GM18520 (cell line): ENCODE measurements around the gene LMX1B.

ENCODE experiments used
- ATAC-seq: cut with Tn5 transposase; IDR thresholded peaks from one replicate; pipeline ENCODE4 v1.9.1; 2021; ENCODE audit not compliant: unreplicated experiment

The LMX1B gene

DNA sequence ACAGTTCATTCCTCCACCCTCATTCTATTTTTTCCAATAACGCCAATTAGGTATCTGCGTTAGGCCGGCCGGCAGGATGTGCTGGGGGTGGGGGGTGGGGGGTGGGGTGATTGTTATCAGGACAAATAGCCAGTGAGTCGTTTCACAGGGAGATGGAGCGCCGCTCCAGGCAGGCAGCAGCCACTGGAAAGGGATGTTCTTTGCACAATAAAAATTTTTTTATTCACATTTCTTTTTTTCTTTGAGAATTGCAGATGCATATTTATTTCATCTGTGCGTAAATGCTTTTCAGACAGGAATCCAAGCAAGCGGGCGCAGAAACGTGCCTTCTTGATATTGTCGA, 4.1 kb downstream of the LMX1B start:
- no peak for ATAC-seq

DNA sequence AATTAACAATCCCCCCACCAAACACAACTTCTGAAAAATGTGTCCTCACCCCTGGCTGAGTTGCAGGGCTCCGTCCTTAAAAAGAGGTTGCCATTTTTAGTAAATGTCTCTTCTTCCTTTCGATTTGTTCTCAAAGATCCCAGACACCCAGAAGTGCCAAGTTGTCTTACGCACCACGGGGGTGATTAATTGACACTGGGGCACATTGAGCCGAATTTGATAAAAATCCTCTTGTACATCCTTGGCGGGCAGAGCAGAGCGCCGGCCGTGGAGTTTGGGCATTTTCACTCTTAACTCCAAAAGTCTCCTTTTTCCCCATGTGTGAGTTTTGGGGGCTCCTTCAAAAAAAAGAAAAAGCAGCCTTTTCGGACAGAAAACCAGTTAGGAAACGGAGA, 4.5 kb downstream of the LMX1B start:
- no peak for ATAC-seq

DNA sequence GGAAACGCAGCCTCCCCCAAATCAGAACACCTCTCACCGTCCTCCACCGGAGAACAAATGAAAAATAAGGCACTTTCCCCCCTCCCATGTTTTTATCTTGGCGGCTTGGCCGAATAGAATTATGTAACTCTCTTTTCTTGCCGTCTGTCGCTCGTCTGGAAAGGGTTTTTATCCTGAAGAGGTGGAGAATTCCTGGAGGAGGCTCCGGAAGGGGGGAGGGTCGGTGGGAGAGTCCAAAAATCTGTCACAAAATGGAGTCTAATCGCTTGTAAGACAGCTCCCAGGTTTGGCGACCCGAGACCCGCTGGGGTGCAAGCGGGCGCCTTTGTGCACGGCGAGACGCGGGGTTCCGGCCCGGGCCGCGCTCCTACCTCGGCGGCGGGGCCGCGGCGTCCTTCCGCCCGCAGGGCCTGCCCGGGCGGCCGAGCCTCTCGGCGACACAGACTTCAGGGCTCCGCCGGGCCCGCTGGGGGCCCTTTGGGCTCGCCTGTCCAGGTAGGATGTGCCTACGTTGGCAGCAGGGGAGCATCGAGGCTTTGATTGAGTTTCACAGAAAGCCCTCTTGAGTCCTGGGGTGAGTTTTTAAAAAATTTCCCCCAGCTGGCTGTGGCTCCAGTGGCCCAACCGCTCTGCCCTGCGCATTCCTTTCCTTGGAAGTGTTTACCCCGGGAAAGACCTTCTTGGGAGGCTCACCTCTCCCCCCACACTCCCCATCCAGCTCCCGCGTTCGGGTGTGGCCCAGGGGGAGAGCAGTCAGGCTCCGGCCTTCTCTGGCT, 5.0 kb downstream of the LMX1B start:
- ATAC-seq = no peak

DNA sequence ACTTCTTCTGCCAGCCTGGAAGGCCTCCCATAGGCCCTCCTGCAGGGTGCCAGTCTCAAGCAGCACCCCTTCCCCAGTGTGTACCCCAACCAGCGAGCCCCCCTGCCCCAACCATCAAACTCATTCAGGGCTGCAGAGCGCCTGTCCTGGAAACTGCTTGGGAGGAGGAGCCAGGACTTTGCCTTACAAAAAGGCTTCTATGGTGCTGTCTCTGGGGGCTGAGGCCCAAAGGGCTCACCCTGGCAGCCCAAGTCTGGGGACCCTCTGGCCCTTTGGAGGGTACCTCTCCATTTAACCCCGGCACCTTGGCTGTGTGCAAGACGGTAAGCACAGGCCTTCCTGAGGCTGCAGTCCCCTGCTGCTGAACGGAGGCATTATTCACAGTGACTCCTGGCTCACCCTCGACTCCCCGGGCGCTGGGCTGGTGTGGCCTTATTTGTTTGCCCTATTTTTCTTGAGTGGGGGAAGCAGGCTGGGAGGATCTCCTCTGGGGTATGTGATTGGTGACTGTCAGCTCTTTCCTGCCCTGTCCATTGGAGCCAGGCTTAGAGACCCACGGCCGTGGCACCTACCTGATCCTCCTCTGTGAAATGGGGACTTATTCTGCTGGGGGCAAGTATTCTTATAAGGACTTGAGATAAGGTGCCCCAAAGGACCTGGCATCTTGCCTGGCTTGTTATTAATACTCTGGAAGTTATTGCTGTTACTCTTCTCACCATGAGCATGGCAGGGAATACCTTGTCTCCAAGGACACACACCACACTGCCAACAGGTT, 5.8 kb downstream of the LMX1B start:
- no peak for ATAC-seq

DNA sequence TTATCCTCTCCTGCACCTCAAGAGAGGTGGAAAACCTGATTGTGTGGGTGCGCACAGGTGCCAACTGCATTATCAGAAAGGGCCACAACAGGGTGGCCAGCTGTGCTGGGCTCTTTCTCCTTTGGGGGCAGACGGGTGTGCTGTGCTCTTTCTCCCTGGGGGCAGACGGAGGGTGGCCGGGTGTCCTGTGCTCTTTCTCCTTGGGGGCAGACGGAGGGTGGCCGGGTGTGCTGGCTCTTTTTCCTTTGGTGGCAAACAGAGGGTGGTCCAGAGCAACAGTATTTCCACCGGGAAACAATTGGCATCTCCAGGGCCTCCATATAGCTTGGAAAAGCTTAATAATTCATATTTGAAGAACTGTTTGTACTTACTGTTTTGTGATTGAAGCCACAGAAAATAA, 6.8 kb downstream of the LMX1B start:
- ATAC-seq = no peak

DNA sequence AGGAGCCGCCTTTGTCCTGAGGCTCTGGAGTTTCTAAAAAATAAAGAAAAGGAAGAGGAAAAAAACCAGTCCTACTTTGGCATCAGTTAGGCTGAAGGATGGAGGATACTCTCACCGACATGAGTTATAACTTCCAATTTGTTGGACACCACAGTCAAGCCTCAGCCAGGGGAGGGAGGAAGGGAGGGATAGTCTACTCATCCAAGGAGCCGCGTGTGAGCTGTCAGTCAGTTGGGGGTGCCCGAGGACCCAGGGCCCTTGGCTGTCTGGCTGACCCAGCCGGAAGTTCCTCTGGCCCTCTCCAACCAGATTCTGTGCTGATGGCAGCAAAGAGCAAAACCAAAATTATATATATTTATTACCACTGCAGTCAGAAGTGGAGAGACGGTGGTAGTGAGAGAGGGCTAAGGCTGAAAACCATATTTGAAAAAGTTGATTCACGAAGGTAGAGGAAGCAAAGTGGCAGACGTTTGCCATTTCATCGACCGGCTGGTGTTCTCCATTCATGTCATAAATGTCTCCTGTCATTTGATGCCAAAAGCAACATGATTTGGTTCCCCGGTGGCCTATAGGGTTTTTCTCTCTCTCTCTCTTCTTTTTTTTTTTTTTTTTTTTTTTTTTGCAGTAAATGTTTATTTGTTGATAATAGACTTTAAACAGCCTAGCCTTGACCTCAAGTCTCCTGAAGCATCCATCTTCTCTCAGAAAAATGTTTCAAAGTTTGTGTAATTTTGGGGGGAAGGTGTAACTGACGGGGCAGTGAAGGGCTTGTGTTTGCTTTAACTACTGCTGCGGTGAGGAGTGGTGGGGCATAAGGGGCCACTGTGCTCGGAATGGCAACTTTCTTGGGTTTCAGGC, 7.6 kb downstream of the LMX1B start:
- ATAC-seq = no peak

DNA sequence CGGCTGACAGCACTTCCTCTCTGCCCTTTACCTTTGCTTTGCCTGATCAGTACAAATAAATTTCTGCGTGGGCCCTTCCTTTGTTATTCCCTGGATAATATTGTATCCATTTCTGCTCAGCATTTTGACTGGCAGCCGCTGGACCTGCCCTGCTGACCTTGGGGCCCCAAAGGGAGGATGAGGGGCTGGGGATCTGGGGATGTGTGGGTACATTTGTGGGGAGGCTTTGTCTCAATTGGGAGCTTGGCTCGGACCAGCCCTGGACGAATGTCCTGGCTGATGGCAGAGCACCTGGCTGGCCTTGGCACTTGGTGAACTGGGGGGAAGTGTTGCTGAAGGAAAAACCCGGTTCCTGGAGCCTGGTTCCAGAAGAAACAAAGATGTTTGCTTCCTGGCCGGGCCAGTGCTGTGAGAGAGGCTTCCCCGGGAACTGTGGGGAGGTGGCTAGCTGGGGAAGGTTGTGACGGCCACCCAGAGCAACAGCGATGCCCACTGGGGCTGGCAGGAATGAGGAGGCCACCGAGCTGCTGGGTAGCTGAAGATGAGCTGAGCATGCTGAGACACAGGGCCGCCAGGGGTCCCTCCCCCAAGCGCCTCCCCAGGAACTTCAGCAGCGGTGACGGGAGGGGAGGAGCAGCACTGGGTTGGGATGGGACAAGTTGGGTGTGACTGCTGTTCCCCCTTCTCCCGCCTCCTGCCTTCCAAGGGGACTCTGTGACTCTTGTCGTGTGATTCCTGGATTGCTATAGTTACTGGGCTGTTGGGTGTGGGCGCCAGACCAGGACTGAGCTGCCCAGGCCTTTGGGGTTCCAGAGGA, 8.4 kb downstream of the LMX1B start:
- ATAC-seq = no peak

DNA sequence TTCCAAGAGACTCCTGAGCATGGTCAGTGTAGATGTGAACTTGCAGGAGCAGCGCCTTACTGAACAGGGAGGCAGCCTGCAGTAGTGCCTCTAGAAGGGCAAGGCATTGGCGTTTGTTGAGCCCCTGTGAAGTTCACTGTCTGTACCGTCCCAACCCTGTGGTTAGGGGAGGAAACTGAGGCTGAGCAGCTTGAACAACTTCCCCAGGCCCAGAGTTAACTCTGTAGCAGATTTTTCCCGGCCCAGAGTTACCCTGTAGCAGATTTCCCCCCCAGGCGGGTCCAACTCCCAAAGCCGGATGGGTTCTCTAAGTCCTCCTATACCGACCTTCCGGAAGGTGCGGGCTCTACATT, 9.6 kb downstream of the LMX1B start:
- no peak for ATAC-seq

DNA sequence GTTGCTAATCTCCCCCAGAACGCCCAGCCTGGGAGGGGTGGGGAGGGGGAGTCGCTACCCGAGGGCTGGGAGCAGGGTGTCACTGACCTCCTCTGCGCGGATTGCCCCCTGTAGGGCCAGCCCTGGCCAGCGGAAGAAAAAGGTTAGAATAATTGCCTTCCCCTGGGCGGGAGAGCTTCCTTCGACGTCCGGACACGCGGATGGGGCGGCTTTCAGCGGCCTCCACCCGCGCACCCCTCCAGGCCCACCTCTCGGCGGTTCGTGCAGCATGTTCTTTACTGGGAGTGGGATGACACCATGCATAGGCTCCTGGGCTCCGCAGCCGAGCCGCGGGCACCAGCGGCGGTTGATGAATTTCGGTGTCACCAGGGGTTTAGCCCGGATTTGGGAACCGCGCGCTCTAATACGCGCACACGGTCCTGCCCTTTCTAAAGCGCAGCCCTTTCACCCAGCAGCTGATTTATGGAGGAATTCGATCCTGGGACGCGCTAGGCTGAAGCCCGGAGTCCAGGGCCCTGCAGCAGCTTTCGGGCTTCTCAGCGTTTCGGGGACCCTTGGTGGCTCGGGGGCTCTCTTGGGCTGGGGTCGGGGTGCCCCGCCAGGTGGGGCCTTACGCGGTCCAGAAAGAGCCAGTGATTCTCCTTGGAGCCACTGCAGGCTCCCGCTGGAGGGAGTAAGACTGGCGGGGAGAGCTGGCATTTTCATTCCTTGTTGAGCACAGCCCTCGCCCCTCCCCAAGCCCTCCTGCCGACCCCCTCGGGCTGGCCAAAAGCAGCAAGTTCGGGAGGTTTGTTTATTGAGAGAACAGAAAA, 10.1 kb downstream of the LMX1B start:
- no peak for ATAC-seq

DNA sequence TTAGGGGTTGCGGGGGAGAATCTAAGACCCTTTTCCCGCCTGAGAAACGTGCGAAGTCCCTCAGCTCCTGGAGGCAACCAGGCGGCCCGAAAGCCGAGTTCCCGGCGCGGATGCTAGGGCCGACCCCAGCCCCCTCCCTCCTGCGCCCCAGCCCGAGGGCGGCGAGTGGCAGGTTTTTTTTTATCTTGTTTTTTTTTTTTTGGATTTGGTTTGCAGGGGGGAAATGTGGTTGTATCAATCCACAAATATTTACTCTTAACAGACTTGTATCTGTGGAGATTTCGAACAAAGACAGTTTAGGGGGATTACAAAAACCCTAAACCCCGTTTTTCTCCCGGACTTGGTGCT, 10.7 kb downstream of the LMX1B start:
- ATAC-seq = no peak

DNA sequence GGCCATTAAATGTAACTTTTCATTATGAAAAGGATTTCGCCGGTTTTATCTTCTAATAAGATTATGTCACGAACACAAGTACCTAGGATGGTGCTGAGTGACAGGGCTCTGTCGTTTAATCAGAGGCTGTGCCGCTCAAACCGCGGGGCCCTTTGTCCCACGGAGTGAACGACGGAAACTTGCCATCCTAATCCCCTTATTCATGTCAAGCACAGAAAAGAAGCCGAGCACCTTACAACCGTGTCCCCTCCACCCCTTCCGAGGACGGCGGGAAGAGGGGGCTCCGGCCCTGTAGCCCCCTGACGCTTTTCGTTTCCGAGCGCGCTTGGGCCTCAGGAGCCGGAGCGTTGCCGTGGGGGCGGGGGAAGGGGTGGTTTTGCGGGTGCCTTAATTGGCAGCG, 11.2 kb downstream of the LMX1B start:
- ATAC-seq = no peak

DNA sequence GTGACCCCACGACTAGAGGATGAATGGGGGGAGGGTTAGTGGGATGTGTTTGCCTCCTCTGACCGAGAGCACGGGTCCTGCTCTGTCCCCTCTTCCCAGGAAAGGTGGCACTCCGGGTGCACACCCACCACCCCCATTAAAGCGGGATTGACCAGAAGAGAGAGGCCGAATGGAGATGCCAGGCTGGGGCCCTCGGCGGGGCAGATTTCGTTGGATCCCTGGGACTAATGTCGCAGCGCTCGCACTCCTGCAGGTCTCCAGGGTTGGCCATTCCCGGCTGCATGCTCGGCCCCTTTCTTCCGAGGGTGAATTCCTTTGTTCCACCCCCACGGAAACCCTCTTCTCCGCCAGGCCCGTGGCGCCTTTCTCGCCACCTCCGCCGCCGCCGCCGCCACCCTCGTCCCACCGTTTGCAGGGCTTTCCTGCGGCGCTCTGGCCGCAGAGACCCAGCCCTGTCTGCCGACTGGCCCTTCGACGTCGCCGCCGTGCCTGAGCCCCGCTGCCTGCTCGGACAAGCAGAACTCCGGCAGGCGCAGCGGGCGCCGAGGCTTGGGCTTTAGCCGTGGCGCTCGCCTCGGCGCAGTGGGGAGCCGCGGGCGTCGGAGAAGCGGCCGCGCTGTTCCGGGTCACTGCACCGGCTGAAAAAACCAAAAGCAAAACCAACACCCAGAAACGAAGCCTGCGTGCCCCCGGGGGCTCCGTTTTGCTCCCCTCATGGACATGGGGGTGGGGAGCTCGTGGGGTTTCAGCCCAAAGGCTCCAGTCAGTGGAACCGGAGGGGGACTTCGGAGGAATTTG, 11.8 kb downstream of the LMX1B start:
- ATAC-seq = no peak

DNA sequence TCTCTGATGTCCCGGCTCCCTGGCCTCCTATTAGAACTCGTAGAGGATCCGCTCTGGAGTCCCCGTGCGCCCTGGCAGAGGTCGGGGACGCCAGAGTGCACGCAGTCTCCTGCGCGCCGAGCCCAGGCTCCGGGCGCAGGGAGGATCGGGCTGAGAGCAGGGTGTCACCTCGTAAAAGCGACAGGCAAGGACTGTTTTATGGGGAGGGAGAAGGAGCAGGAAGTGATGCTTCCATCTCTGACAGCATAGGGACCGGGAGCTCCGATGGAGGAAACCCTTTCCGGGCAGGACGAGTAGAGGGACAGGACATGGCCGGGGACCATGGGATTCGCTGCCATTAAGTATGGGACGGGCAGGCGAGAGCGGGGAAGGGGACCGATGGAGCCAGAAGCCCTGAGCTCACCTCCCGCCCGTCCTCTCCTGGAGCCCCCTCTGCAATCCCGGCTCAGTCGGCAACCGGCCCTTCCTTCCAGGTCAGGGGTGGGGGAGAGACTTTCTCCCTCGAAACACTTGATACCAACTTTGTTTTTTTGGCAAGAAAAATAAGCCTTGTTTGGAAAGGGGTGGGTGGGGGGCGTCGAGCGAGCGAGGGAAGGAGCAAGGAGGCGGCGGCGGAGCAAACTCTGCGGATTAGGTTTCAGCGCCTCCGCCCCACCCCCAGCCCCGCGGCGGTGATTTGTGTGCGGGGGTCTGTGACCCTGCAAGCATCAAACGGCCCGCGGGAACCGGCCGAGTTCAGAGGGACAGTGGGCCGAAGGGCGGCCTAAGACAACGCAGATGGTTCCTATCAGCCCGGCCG, 12.6 kb downstream of the LMX1B start:
- no peak for ATAC-seq

DNA sequence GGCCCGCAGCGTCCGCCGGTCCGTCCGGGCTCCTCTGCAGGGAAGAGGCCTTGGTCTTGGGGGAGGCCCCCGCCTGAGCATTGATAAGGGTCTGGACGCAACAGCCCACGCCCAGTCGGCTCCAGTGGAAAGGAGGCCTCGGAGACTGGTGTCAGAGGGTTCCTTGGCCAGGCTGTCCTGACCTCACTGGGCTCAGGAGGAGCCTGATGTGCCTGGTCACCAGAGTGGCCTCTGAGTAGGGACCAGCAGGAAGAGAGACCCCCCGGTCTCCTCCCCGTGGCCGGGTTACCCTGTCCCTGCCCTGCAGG, 13.2 kb downstream of the LMX1B start:
- ATAC-seq = no peak

DNA sequence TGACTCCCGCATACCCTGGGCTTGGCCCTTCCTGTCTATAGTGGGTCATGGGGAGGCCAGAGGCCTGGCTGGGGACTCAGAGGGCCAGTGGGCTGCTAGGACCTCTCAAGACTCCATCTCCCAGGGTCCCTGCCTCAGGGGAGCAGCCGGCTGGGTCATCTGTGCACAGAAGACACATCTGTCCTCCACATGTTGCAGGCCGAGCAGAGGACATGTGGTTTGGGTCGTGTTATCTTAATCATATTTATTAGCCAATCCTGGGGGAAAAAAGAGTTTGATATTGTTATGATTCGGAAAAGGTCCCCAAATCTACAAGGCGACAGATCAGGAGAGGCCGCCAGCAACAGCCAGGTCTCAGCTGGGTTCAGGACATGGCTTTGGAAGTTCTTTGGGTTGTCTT, 14.4 kb downstream of the LMX1B start:
- no peak for ATAC-seq

DNA sequence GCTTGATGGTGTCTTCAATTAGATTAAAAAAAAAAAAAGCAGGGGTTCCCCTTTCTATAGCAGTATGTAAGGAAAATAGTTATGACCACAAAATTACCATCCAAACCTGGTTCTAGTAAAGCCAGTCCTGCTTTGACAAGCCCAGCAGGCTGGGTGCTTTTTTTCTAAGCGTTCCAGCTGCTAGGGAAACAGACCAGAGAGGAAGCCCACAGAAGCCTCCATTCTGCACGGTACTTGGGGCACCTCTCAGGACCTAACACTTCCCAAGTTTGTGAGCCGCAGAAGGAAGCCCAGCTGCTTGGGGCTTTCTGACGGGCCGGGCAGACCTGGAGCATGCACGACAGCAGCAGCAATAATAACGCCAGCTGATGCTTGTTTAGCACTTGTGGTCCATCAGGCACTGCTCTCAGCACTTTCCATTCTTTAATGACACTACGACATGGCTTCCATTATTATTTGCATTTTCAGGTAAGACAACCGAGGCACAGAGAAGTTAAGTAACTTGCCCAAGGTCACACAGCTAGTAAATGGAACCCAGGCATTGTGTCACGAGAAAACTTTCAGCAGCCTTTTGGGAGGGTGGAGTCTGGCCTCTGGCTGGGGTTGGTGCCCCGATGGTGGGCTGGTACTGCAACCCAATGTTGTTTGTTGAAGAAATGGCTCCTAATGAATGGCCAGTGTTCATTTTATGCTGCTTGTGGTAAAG, 15.4 kb downstream of the LMX1B start:
- ATAC-seq = no peak

DNA sequence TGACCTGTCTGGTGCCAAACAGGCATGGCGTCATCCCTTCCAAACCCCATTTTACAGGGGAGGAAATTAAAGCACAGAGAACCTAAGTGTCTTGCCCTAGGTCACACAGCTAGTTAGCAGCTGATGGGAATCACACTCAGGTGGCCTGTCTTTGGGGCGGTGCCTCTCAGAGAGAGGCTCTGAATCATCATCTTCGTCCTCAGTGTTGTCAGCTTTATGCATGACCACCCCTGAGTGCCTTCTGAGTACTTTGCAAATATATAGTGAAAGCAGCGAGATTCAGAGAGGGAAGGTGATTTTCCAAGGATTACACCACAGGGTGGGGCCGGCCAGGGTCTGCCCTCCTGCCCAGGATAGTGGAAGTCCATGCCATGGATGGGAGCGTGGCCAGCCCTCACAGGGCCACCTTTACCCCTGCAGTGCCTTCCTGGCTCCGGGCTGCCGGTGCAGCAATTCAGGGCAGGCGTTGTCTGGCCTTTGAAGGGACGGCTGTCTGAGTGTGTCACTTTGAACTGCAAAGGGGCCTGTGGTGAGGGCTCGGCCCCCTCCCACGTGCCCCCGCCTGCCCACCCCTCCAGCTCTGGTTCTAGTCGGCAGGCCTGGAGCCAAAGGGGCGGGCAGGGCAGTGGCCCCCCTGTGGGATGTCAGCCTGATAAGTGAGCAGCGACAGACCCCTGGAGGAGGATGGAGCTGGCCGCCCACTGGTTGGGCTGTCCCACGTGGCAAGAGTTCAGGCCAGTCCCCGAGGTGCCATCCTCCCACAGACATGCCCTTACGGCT, 16.9 kb downstream of the LMX1B start:
- ATAC-seq = no peak

DNA sequence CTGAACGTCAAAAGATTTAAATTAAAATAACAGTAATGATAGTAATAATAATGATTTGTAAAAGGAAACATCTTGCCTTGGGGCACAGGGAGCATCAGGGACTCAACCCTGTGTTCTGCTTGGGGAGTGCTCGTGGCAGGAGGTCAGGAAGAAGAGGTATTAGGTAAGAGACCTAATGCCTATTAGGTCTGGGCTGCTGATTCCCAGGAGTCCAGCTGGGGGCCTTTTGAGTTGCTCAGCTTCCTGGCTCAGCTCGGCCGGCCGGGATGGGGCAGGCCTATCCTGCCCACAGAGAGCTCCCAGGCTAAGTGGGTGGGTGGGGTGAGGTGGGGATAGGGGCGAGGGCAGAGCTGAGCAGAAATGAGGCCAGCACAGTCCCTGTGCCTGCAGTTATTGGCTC, 17.5 kb downstream of the LMX1B start:
- no peak for ATAC-seq
